Measurements from ENCODE around the gene MESP1. TPM values are rescaled to one million over a fixed set of nuclear protein-coding genes. Genes with fewer than 3 reads are reported as not detected.

Gene MESP1, protein sequence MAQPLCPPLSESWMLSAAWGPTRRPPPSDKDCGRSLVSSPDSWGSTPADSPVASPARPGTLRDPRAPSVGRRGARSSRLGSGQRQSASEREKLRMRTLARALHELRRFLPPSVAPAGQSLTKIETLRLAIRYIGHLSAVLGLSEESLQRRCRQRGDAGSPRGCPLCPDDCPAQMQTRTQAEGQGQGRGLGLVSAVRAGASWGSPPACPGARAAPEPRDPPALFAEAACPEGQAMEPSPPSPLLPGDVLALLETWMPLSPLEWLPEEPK
- total RNA-seq = 1 to 10 TPM; 2.8 to 8.1 (median 5.3) TPM
- 10 to 100 TPM in 1 of 3 donors, 1 to 10 TPM in 1, under 1 TPM in 1; 0.46 to 11.7 (median 4.3) TPM for polyA plus RNA-seq
- long read RNA-seq, donor 1, partial matches to known transcripts = 0 of 2 reads
- long read RNA-seq, donor 1, other reads (novel, unspliced or antisense) = 0 of 2 reads
- long read RNA-seq, donor 2, partial matches to known transcripts = 0 of 2 reads
- long read RNA-seq, donor 2, other reads (novel, unspliced or antisense) = 0 of 2 reads
- long read RNA-seq, donor 3, partial matches to known transcripts = 0 of 2 reads
- long read RNA-seq, donor 3, other reads (novel, unspliced or antisense) = 0 of 2 reads
- long read RNA-seq, donor 4, partial matches to known transcripts = 0 of 3 reads
- long read RNA-seq, donor 4, other reads (novel, unspliced or antisense) = 0 of 3 reads
- long read RNA-seq, donor 5, transcript MESP1-201 (2 exons, 2,369 nt) = major isoform, 12 of 12 reads
- long read RNA-seq, donor 5, partial matches to known transcripts = 0 of 12 reads
- long read RNA-seq, donor 5, other reads (novel, unspliced or antisense) = 0 of 12 reads
- long read RNA-seq, donor 6, partial matches to known transcripts = 0 of 1 reads
- long read RNA-seq, donor 6, other reads (novel, unspliced or antisense) = 0 of 1 reads
- long read RNA-seq, donor 7, partial matches to known transcripts = 0 of 3 reads
- long read RNA-seq, donor 7, other reads (novel, unspliced or antisense) = 0 of 3 reads
- long read RNA-seq, donor 8 = 0 reads
- long read RNA-seq, donor 9, partial matches to known transcripts = 0 of 1 reads
- long read RNA-seq, donor 9, other reads (novel, unspliced or antisense) = 0 of 1 reads
- long read RNA-seq, donor 10 = 0 reads

DNA sequence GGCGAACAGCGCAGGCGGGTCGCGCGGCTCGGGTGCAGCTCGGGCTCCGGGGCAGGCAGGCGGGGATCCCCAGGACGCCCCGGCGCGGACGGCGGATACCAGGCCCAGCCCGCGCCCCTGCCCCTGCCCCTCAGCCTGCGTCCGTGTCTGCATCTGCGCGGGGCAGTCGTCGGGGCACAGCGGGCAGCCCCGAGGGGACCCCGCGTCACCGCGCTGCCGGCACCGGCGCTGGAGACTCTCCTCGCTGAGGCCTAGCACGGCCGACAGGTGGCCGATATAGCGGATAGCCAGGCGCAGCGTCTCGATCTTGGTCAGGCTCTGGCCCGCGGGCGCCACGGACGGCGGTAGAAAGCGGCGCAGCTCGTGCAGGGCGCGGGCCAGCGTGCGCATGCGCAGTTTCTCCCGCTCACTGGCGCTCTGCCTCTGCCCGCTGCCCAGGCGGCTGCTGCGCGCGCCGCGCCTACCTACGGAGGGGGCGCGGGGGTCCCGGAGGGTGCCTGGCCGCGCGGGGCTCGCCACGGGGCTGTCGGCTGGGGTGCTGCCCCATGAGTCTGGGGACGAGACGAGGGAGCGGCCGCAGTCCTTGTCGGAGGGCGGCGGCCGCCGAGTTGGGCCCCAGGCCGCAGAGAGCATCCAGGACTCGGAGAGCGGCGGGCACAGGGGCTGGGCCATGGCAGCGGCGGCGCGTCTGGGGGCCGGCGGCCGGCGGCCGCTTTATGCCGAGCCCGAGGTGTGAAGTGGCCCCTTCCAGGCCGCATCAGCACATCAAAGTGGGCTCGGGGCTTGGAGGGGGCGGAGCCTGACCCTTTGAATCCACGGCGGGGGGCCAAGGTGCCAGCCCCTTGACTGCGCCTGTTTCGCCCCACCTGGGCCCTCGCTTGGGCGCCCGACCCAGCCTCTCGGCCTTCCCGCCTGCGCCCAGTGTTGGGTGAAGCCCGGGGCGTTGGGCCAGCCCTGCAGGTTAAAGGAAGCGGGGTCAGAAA, at the start of gene MESP1:
Gene MESP1 (minus strand): TSS at position 690 of the 983 bp plus-strand sequence. CDS start 18 bp downstream, at position 672.
- no peaks in the 10 kb centered on the region for H3K36me3 ChIP-seq (replicated peaks in 1 of 2)
- H3K4me1 ChIP-seq (replicated peaks in 1 of 2) = peaks cover 5 to 12% of the 10 kb centered on the region in 2 donors
- no peaks in the 10 kb centered on the region for H3K27me3 ChIP-seq
- peak; percentile 92 to 95 (median 93) for DNase-seq
- intact Hi-C loops (cut with DNase I) = no loop called here
- TF ChIP-seq POLR2A (IDR thresholded peaks at IDR 0.05) (peak in 1 of 2 donors; percentile 78), CTCF (IDR thresholded peaks at IDR 0.05) (peak; percentile 51 to 93 (median 71))
- H3K9me3 ChIP-seq (replicated peaks in 1 of 3) = no peaks in the 10 kb centered on the region
- H3K27ac ChIP-seq = peak within 1 kb of the TSS in 2 of 5 donors; percentile 31 to 47
- 3 to 23% (median 6%) methylated on average over 7 to 114 of the region's 114 CpGs for WGBS, 4 donors
- peak within 1 kb of the TSS; percentile 8 to 68 (median 60) for H3K4me3 ChIP-seq

DNA sequence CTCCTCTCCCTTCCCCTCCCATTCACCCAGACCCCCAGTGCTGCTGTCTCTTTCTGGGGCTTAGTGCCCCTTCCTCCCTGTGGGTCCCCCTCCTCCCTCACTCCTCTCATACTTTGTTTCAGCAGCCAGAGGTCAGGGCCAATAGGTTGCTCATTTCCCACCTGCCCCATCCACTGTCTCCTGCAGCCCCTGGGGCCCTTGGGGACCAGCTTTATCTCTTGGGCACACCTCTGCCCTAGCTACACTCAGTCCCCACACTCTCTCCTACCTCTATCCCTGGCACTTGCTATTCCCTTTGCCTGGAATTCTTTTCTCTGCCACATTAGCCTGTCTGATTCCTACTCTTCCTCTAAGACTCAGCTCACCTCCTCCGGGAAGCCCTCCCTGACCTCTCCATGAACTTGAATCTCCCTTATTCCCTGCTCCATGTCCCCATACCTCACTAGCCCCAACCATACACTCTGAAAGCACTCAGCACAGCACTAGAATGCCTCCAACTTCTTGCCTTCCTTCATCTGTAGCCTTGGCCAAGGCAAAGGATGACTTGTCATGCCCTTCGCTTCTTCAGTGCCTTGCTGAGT, 49.0 kb upstream of the MESP1 start:
- no peak for DNase-seq
- no peak overlapping the region for H3K4me3 ChIP-seq
- no peaks in the 10 kb centered on the region for H3K27me3 ChIP-seq
- H3K27ac ChIP-seq = no peak overlapping the region
- TF ChIP-seq POLR2A (IDR thresholded peaks at IDR 0.05) = no peak
- TF ChIP-seq CTCF (IDR thresholded peaks at IDR 0.05) = no peak
- no peaks in the 10 kb centered on the region for H3K36me3 ChIP-seq (replicated peaks in 1 of 2)
- WGBS, 4 donors = 73 to 87% (median 79%) methylated on average over 2 of the region's 2 CpGs
- no peaks in the 10 kb centered on the region for H3K9me3 ChIP-seq (replicated peaks in 1 of 3)
- H3K4me1 ChIP-seq (replicated peaks in 1 of 2) = no peaks in the 10 kb centered on the region
- intact Hi-C loops (cut with DNase I) = no loop called here

GRCh38 chr15:89799011-89799911, 48.2 kb upstream of the MESP1 start:
- Histone ChIP-seq H3K36me3 (replicated peaks in 1 of 2) (no peaks in the 10 kb centered on the region), H3K27ac (no peak overlapping the region), H3K9me3 (replicated peaks in 1 of 3) (no peaks in the 10 kb centered on the region), H3K4me1 (replicated peaks in 1 of 2) (no peaks in the 10 kb centered on the region), H3K4me3 (no peak overlapping the region), H3K27me3 (no peaks in the 10 kb centered on the region)
- intact Hi-C loops (cut with DNase I) = no loop called here
- no peak for DNase-seq
- whole genome bisulfite sequencing, 4 donors = 73 to 89% (median 83%) methylated on average over 11 to 20 of the region's 20 CpGs
- TF ChIP-seq CTCF (IDR thresholded peaks at IDR 0.05) (no peak), POLR2A (IDR thresholded peaks at IDR 0.05) (no peak)
